ENCODE data around the gene GRM8. TPM values are rescaled to one million over a fixed set of nuclear protein-coding genes. Genes with fewer than 3 reads are reported as not detected.

The GRM8 gene
- total RNA-seq, 2 experiments from 2014 or later, result not detected

- intact Hi-C loops (cut with micrococcal nuclease; ENCODE audit: unreplicated experiment), result no loop called here
- TF ChIP-seq CTCF (conservative IDR thresholded peaks at IDR 0.05; ENCODE audit: low read length) (no peak), EZH2phosphoT487 (IDR thresholded peaks at IDR 0.05; ENCODE audit: borderline replicate concordance, low read depth, low read length) (no peak)
- no peak for DNase-seq (ENCODE audit: low spot score)
- Histone ChIP-seq H4K20me1 (ENCODE audit: insufficient read depth, low read length) (no peaks in the 10 kb centered on the region; the same call in 1 of the 2 replicates), H3K79me2 (ENCODE audit: insufficient read depth, low read depth, low read length) (no peaks in the 10 kb centered on the region), H3K36me3 (ENCODE audit: insufficient read depth, low read length) (no peaks in the 10 kb centered on the region), H3K9me3 (ENCODE audit: low read length) (no peaks in the 10 kb centered on the region), H3K4me3 (ENCODE audit: low read depth, low read length, poor library complexity, severe bottlenecking) (no peak overlapping the region), H3K4me2 (ENCODE audit: low read length) (no peak overlapping the region), H3K4me1 (ENCODE audit: insufficient read depth, low read length, poor library complexity, severe bottlenecking) (no peaks in the 10 kb centered on the region), H2AFZ (ENCODE audit: low read length) (no peak overlapping the region), H3K27ac (ENCODE audit: low read depth, low read length, poor library complexity, severe bottlenecking) (no peak overlapping the region), H3K9me2 (ENCODE audit: insufficient read depth, low read length) (no peaks in the 10 kb centered on the region)
- ChIA-PET CTCF (ENCODE audit: unreplicated experiment) (no interaction called here), POLR2A (interaction anchor here (1.0 kb wide), 1 partner anchor 15 kb away, joined by 3 read pairs; no protein-coding TSS in a partner anchor)
- BruUV-seq (replicated peaks), result no TSS peak
Observed at GRCh38 chr7:126698446-126698845, 554.3 kb downstream of the GRM8 start.

DNA sequence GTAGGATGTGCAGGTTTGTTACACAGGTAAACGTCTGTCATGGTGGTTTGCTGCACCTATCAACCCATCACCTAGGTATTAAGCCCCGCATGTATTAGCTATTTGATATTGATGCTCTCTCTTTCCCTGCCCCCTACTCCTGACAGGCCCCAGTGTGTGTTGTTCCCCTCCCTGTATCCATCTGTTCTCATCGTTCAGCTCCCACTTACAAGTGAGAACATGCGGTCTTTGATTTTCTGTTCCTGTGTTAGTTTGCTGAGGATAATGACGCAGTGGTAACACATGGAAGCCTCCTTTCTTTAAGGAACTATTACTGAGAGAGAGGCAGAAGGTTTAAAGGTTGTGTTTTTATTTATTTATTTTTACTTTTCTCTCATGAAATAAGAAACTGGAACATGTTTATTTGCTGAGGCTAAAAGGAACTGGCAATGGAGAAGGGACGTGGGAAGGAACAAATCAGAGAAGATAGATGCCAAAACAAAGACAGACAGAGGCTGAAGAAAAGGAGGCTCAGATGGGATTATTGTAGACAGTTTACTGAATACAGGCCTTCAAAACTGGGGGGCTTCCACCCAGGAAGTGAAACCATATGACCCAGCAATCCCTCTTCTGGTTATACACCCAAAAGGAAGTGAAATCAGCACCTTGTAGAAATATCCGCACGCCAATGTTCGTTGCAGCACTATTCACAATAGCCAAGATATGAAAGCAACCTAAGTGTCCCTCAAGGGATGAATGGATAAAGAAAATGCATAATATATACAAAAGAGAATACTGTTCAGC, 556.3 kb downstream of the GRM8 start:
- Histone ChIP-seq H3K79me2 (ENCODE audit: insufficient read depth, low read depth, low read length) (no peaks in the 10 kb centered on the region), H3K9me2 (ENCODE audit: insufficient read depth, low read length) (no peaks in the 10 kb centered on the region), H3K4me2 (ENCODE audit: low read length) (no peak overlapping the region), H4K20me1 (ENCODE audit: insufficient read depth, low read length) (no peaks in the 10 kb centered on the region; the same call in 1 of the 2 replicates), H3K27ac (ENCODE audit: low read depth, low read length, poor library complexity, severe bottlenecking) (no peak overlapping the region), H3K4me3 (ENCODE audit: low read depth, low read length, poor library complexity, severe bottlenecking) (no peak overlapping the region), H2AFZ (ENCODE audit: low read length) (no peak overlapping the region), H3K4me1 (ENCODE audit: insufficient read depth, low read length, poor library complexity, severe bottlenecking) (no peaks in the 10 kb centered on the region), H3K36me3 (ENCODE audit: insufficient read depth, low read length) (no peaks in the 10 kb centered on the region), H3K9me3 (ENCODE audit: low read length) (no peaks in the 10 kb centered on the region)
- intact Hi-C loops (cut with micrococcal nuclease; ENCODE audit: unreplicated experiment), result no loop called here
- TF ChIP-seq CTCF (conservative IDR thresholded peaks at IDR 0.05; ENCODE audit: low read length), result no peak
- TF ChIP-seq EZH2phosphoT487 (IDR thresholded peaks at IDR 0.05; ENCODE audit: borderline replicate concordance, low read depth, low read length), result no peak
- DNase-seq (ENCODE audit: low spot score), result no peak
- no TSS peak for BruUV-seq (replicated peaks)
- ChIA-PET CTCF (ENCODE audit: unreplicated experiment) (no interaction called here), POLR2A (no interaction called here)
